GM19240 (cell line): Measurements from ENCODE around the gene MAPK1.
"Not testable (repeated sequence)": the region's sequence is repeated elsewhere in the genome, so short reads cannot be mapped to it uniquely, and the experiment has no call there.

ENCODE experiments used
- DNase-seq: peaks from one replicate; pipeline ENCODE4 v3.0.0; 2011; ENCODE audit warnings: low spot score; ENCODE audit not compliant: insufficient read length

The MAPK1 gene

GRCh38 chr22:21758091-21758864 is 109.2 kb downstream of the MAPK1 start:
- no peak for DNase-seq

- DNase-seq = no peak
These were observed 111.6 kb downstream of the MAPK1 start for GRCh38 chr22:21755851-21756284.

GRCh38 chr22:21754523-21754922 is 112.9 kb downstream of the MAPK1 start:
- DNase-seq = no peak

GRCh38 chr22:21753374-21754111 is 113.9 kb downstream of the MAPK1 start:
- DNase-seq = no peak

- no peak for DNase-seq
These were observed 115.2 kb downstream of the MAPK1 start for GRCh38 chr22:21752276-21752675.

- DNase-seq = no peak
These were observed 121.5 kb downstream of the MAPK1 start for GRCh38 chr22:21745948-21746347.

GRCh38 chr22:21744917-21745316 is 122.5 kb downstream of the MAPK1 start:
- not testable (repeated sequence) for DNase-seq

- DNase-seq = no peak
These were observed 125.7 kb downstream of the MAPK1 start for GRCh38 chr22:21741790-21742189.

GRCh38 chr22:21741059-21741458 is 126.4 kb downstream of the MAPK1 start:
- DNase-seq = no peak

GRCh38 chr22:21739828-21740377 is 127.5 kb downstream of the MAPK1 start:
- no peak for DNase-seq

- DNase-seq = no peak
These were observed 128.5 kb downstream of the MAPK1 start for GRCh38 chr22:21738966-21739365.

- no peak for DNase-seq
These were observed 129.4 kb downstream of the MAPK1 start for GRCh38 chr22:21738081-21738480.

GRCh38 chr22:21736948-21737347 is 130.5 kb downstream of the MAPK1 start:
- DNase-seq = no peak

- DNase-seq = no peak
These were observed 131.3 kb downstream of the MAPK1 start for GRCh38 chr22:21736084-21736642.

- DNase-seq = peak; percentile 93
These were observed 132.0 kb downstream of the MAPK1 start, which contains the start of gene YPEL1 for GRCh38 chr22:21735200-21736083. Gene YPEL1, minus strand, starts transcription at chr22:21735794. Its CDS starts 25,050 bp downstream, at chr22:21710744.

- no peak for DNase-seq
These were observed 132.8 kb downstream of the MAPK1 start for GRCh38 chr22:21734540-21735199.

- DNase-seq = no peak
These were observed 135.9 kb downstream of the MAPK1 start for GRCh38 chr22:21731503-21731902.

- no peak for DNase-seq
These were observed 136.7 kb downstream of the MAPK1 start for GRCh38 chr22:21730535-21731308.

- DNase-seq = not testable (repeated sequence)
These were observed 138.3 kb downstream of the MAPK1 start for GRCh38 chr22:21729184-21729583.

GRCh38 chr22:21728270-21728669 is 139.2 kb downstream of the MAPK1 start:
- no peak for DNase-seq
